ENCODE measurements around the gene LMX1A. TPM values are rescaled to one million over a fixed set of nuclear protein-coding genes. Genes with fewer than 3 reads are reported as not detected.
A peak's percentile ranks its signal among the peaks of the same experiment; 100 is the strongest.

The LMX1A gene
- total RNA-seq (not detected in 2 replicates), polyA plus RNA-seq (not detected in 2 replicates)

GRCh38 chr1:165355977-165356811, at the start of gene LMX1A:
Gene LMX1A, minus strand, starts transcription at chr1:165356715. Its CDS starts 1,156 bp downstream, at chr1:165355559.
- Histone ChIP-seq H3K27me3 (peaks cover 100% of the 10 kb centered on the region), H3K4me3 (peak within 1 kb of the TSS; percentile 21), H3K36me3 (no peaks in the 10 kb centered on the region), H3K27ac (no peak within 1 kb of the TSS), H3K4me1 (ENCODE audit: low read depth) (peaks cover 29% of the 10 kb centered on the region), H3K9me3 (ENCODE audit: low read depth) (no peaks in the 10 kb centered on the region)
- peak in 1 of 2 donors; percentile 20 for DNase-seq (ENCODE audit: low read depth in 1 of 2, low spot score in 1 of 2)
- TF ChIP-seq, protein P1, sequence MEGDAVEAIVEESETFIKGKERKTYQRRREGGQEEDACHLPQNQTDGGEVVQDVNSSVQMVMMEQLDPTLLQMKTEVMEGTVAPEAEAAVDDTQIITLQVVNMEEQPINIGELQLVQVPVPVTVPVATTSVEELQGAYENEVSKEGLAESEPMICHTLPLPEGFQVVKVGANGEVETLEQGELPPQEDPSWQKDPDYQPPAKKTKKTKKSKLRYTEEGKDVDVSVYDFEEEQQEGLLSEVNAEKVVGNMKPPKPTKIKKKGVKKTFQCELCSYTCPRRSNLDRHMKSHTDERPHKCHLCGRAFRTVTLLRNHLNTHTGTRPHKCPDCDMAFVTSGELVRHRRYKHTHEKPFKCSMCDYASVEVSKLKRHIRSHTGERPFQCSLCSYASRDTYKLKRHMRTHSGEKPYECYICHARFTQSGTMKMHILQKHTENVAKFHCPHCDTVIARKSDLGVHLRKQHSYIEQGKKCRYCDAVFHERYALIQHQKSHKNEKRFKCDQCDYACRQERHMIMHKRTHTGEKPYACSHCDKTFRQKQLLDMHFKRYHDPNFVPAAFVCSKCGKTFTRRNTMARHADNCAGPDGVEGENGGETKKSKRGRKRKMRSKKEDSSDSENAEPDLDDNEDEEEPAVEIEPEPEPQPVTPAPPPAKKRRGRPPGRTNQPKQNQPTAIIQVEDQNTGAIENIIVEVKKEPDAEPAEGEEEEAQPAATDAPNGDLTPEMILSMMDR (IDR thresholded peaks at IDR 0.05; ENCODE audit: low read depth, low read length), result no peak

GRCh38 chr1:165403835-165404482, 47.4 kb upstream of the LMX1A start:
- no peaks in the 10 kb centered on the region for H3K27me3 ChIP-seq
- peaks cover 40% of the 10 kb centered on the region for H3K36me3 ChIP-seq
- H3K4me1 ChIP-seq (ENCODE audit: low read depth), result peaks cover 4% of the 10 kb centered on the region
- H3K4me3 ChIP-seq, result no peak overlapping the region
- H3K27ac ChIP-seq, result no peak overlapping the region
- H3K9me3 ChIP-seq (ENCODE audit: low read depth), result no peaks in the 10 kb centered on the region
- peak; percentile 21 to 57 for DNase-seq (ENCODE audit: low read depth in 1 of 2, low spot score in 1 of 2)
- TF ChIP-seq, protein P1 (IDR thresholded peaks at IDR 0.05; ENCODE audit: low read depth, low read length), result peak; percentile 49

- no peak overlapping the region for H3K27ac ChIP-seq
- TF ChIP-seq, protein P1 (IDR thresholded peaks at IDR 0.05; ENCODE audit: low read depth, low read length), result no peak
- no peak for DNase-seq (ENCODE audit: low read depth in 1 of 2, low spot score in 1 of 2)
Measured at GRCh38 chr1:165402517-165403111, 46.1 kb upstream of the LMX1A start.

DNA sequence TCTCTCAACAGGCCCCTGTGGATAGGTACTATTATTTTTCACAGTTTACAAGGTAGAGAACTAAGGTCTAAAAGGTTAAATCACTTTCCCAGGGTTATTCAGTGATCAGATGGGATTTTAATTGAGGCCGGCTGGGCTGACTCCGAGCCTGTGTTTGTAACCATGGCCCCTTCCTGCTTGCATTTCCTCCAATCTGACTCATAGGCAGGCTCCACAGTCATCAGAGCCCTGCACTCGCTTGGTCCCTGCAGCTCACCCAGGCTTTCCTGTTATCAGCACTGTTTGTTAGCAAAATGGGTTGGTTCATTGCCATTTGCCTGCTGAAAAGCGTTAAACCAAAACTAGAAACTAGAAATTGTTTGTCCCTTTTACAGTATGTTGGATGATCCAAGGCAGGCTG, 41.4 kb upstream of the LMX1A start:
- no peaks in the 10 kb centered on the region for H3K27me3 ChIP-seq
- H3K4me1 ChIP-seq (ENCODE audit: low read depth), result peaks cover 7% of the 10 kb centered on the region
- DNase-seq (ENCODE audit: low read depth in 1 of 2, low spot score in 1 of 2), result peak in 1 of 2 donors; percentile 78
- H3K4me3 ChIP-seq, result no peak overlapping the region
- H3K27ac ChIP-seq, result no peak overlapping the region
- TF ChIP-seq, protein P1 (IDR thresholded peaks at IDR 0.05; ENCODE audit: low read depth, low read length), result no peak
- no peaks in the 10 kb centered on the region for H3K9me3 ChIP-seq (ENCODE audit: low read depth)
- peaks cover 9% of the 10 kb centered on the region for H3K36me3 ChIP-seq

More at GRCh38 chr1:165402517-165403111, 46.1 kb upstream of the LMX1A start:
- Histone ChIP-seq H3K4me1 (ENCODE audit: low read depth) (no peaks in the 10 kb centered on the region), H3K4me3 (no peak overlapping the region), H3K9me3 (ENCODE audit: low read depth) (no peaks in the 10 kb centered on the region), H3K27me3 (no peaks in the 10 kb centered on the region), H3K36me3 (peaks cover 35% of the 10 kb centered on the region)

DNA sequence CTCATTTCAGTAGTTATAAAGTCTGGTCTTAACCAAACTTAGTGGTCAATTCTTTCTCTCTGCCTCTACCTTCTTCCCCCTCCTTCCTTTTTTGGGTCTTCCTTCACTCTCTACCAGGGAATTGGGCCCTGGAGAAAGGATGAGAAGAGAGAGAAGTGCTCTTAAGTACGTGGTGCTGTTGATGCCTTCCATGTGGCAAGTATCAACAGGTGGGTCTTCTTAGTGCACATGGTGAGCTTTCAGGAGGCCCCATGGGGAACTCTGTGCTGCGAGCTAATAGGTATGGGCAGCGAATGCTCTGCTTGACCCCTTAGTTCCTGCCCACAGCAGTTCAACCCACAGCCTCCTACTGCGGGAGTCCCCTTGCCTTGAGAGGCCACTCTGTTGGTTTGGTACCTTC, 39.4 kb upstream of the LMX1A start:
- H3K27me3 ChIP-seq, result peaks cover 16% of the 10 kb centered on the region
- H3K4me1 ChIP-seq (ENCODE audit: low read depth), result peaks cover 7% of the 10 kb centered on the region
- no peak for DNase-seq (ENCODE audit: low read depth in 1 of 2, low spot score in 1 of 2)
- H3K4me3 ChIP-seq, result no peak overlapping the region
- TF ChIP-seq, protein P1 (IDR thresholded peaks at IDR 0.05; ENCODE audit: low read depth, low read length), result no peak
- H3K36me3 ChIP-seq, result peaks cover 3% of the 10 kb centered on the region
- no peaks in the 10 kb centered on the region for H3K9me3 ChIP-seq (ENCODE audit: low read depth)
- no peak overlapping the region for H3K27ac ChIP-seq

All from cardiac muscle cell (in vitro differentiated cells and primary cell).